CD4-positive, alpha-beta memory T cell (primary cell): ENCODE data around the gene PDILT. TPM values are rescaled to one million over a fixed set of nuclear protein-coding genes. Genes with fewer than 3 reads are reported as not detected.

Source experiments
- CTCF ChIA-PET: fragments of 350-600 bp; sonication (Branson Sonifier 250); formaldehyde crosslinking; loops from one replicate; lab custom pipeline; 2021; ENCODE audit warnings: inconsistent platforms; ENCODE audit not compliant: partially characterized antibody; lab: Charles Lee
- POLR2A ChIA-PET: fragments of 350-600 bp; sonication (Branson Sonifier 250); formaldehyde crosslinking; loops from one replicate; lab custom pipeline; 2021; ENCODE audit not compliant: partially characterized antibody; lab: Charles Lee
- DNase-seq, 5 donors: peaks; one replicate each; pipeline versions ENCODE4 v3.0.0 to v3.0.0-alpha.2; 2020 to 2022; ENCODE audit warnings: mixed read lengths in 1 of 5
- H3K27ac ChIP-seq: one replicate; pipeline ENCODE4 v1.7.0; 2013; ENCODE audit warnings: low read depth, low read length
- H3K27me3 ChIP-seq: 2 replicates; pipeline ENCODE4 v1.7.0; 2013; ENCODE audit warnings: mild to moderate bottlenecking, low read length, moderate library complexity; ENCODE audit not compliant: insufficient read depth
- H3K36me3 ChIP-seq: 2 replicates; pipeline ENCODE4 v1.7.0; 2013; ENCODE audit warnings: mild to moderate bottlenecking, low read length, moderate library complexity; ENCODE audit not compliant: insufficient read depth
- H3K4me1 ChIP-seq: 2 replicates; pipeline ENCODE4 v1.7.0; 2013; ENCODE audit warnings: mild to moderate bottlenecking, low read length, moderate library complexity; ENCODE audit not compliant: insufficient read depth
- H3K4me3 ChIP-seq, 2 donors: one replicate each; pipeline ENCODE4 v1.7.0; 2013; ENCODE audit warnings: low read length in 2 of 2, mild to moderate bottlenecking in 1 of 2
- H3K9me3 ChIP-seq, 2 donors: one replicate each; pipeline ENCODE4 v1.7.0; 2013; ENCODE audit warnings: low read length in 2 of 2, control low read depth in 1 of 2; ENCODE audit not compliant: control insufficient read depth in 1 of 2
- H3K27ac Mint-ChIP-seq, 7 donors: one replicate each; pipeline ENCODE4 v1.8.0; 2020 to 2021; ENCODE audit warnings: mixed read lengths in 7 of 7, mild to moderate bottlenecking in 6 of 7, inconsistent platforms in 3 of 7, moderate library complexity in 3 of 7
- H3K27me3 Mint-ChIP-seq, 2 donors: one replicate each; pipeline ENCODE4 v1.8.0; 2020 to 2021; ENCODE audit warnings: mixed read lengths in 2 of 2
- H3K36me3 Mint-ChIP-seq, 2 donors: one replicate each; pipeline ENCODE4 v1.8.0; 2020 to 2021; ENCODE audit warnings: mixed read lengths in 2 of 2, inconsistent platforms in 1 of 2, mild to moderate bottlenecking in 1 of 2
- H3K4me1 Mint-ChIP-seq, 4 donors: one replicate each; pipeline ENCODE4 v1.8.0; 2020 to 2021; ENCODE audit warnings: mixed read lengths in 4 of 4, mild to moderate bottlenecking in 1 of 4
- H3K4me3 Mint-ChIP-seq, 8 donors: one replicate each; pipeline ENCODE4 v1.8.0; 2020 to 2021; ENCODE audit warnings: mixed read lengths in 8 of 8, mild to moderate bottlenecking in 7 of 8, moderate library complexity in 6 of 8, inconsistent platforms in 3 of 8
- H3K9me3 Mint-ChIP-seq, 8 donors: one replicate each; pipeline ENCODE4 v1.8.0; 2020 to 2021; ENCODE audit warnings: mixed read lengths in 8 of 8, mild to moderate bottlenecking in 5 of 8, inconsistent platforms in 3 of 8, moderate library complexity in 1 of 8
- intact Hi-C: fragments of 100-400 bp; cut with micrococcal nuclease; formaldehyde crosslinking; loops from one replicate; pipeline ENCODE4 v1.15.1; 2023
- polyA plus RNA-seq, 2 donors: library from polyadenylated mRNA; unstranded; fragments of 300-500 nt; fragmentation: Illumina TruSeq; gene quantifications; one replicate each; pipeline ENCODE4 v1.2.3, GENCODE V29; 2021
- total RNA-seq, 2 experiments: library from RNA; stranded (reverse); gene quantifications; one replicate each; pipeline ENCODE4 v1.2.3, GENCODE V29; 2021

The PDILT gene
- total and polyA plus RNA-seq, 4 experiments from 2014 or later: not detected

GRCh38 chr16:20344611-20345010 lies 59.9 kb downstream of the PDILT start:
- Histone ChIP-seq H3K9me3 (no peaks in the 10 kb centered on the region), H3K4me3 (no peak overlapping the region), H3K27me3 (no peaks in the 10 kb centered on the region), H3K27ac (no peak overlapping the region), H3K36me3 (no peaks in the 10 kb centered on the region), H3K4me1 (no peaks in the 10 kb centered on the region)
- Mint-ChIP-seq H3K36me3 (no peaks in the 10 kb centered on the region), H3K27me3 (no peaks in the 10 kb centered on the region), H3K4me3 (no peak overlapping the region), H3K9me3 (no peaks in the 10 kb centered on the region), H3K4me1 (no peaks in the 10 kb centered on the region), H3K27ac (no peak overlapping the region)
- no peak for DNase-seq
- ChIA-PET CTCF (interaction anchor here (1.6 kb wide), 1 partner anchor 40 kb away, joined by 4 read pairs; no protein-coding TSS in a partner anchor), POLR2A (no interaction called here)
- intact Hi-C loops: no loop called here

- no peaks in the 10 kb centered on the region for H3K9me3 ChIP-seq
- H3K27ac ChIP-seq: no peak overlapping the region
- no peaks in the 10 kb centered on the region for H3K4me1 ChIP-seq
- Mint-ChIP-seq H3K27me3 (peaks cover 2 to 3% of the 10 kb centered on the region in 2 donors), H3K4me1 (no peaks in the 10 kb centered on the region), H3K27ac (no peak overlapping the region), H3K4me3 (no peak overlapping the region), H3K36me3 (no peaks in the 10 kb centered on the region), H3K9me3 (no peaks in the 10 kb centered on the region)
- H3K36me3 ChIP-seq: no peaks in the 10 kb centered on the region
- H3K4me3 ChIP-seq: no peak overlapping the region
- POLR2A ChIA-PET: no interaction called here
- H3K27me3 ChIP-seq: no peaks in the 10 kb centered on the region
- CTCF ChIA-PET: no interaction called here
- DNase-seq: no peak
- intact Hi-C loops: no loop called here
Observed at GRCh38 chr16:20339744-20340143, 64.8 kb downstream of the PDILT start.

GRCh38 chr16:20336955-20337354 lies 67.6 kb downstream of the PDILT start:
- no peaks in the 10 kb centered on the region for H3K9me3 Mint-ChIP-seq
- POLR2A ChIA-PET: no interaction called here
- H3K27ac ChIP-seq: no peak overlapping the region

GRCh38 chr16:20334396-20334795 lies 70.1 kb downstream of the PDILT start:
- ChIA-PET CTCF (interaction anchor here (1.4 kb wide), 1 partner anchor 9 kb away, joined by 3 read pairs; no protein-coding TSS in a partner anchor), POLR2A (no interaction called here)
- DNase-seq: no peak
- no peak overlapping the region for H3K4me3 ChIP-seq
- peaks cover 0 to 4% (median 0%) of the 10 kb centered on the region in 8 donors for H3K9me3 Mint-ChIP-seq
- H3K36me3 ChIP-seq: no peaks in the 10 kb centered on the region
- no peaks in the 10 kb centered on the region for H3K4me1 Mint-ChIP-seq
- H3K4me1 ChIP-seq: no peaks in the 10 kb centered on the region
- no peak overlapping the region for H3K27ac Mint-ChIP-seq
- no peak overlapping the region for H3K27ac ChIP-seq
- H3K4me3 Mint-ChIP-seq: no peak overlapping the region
- H3K27me3 Mint-ChIP-seq: peaks cover 2 to 3% of the 10 kb centered on the region in 2 donors
- intact Hi-C loops: no loop called here
- H3K36me3 Mint-ChIP-seq: no peaks in the 10 kb centered on the region
- H3K9me3 ChIP-seq: no peaks in the 10 kb centered on the region
- H3K27me3 ChIP-seq: no peaks in the 10 kb centered on the region

More at GRCh38 chr16:20336955-20337354, 67.6 kb downstream of the PDILT start:
- DNase-seq: no peak
- intact Hi-C loops: no loop called here
- Mint-ChIP-seq H3K27ac (no peak overlapping the region), H3K4me3 (no peak overlapping the region), H3K36me3 (no peaks in the 10 kb centered on the region), H3K4me1 (no peaks in the 10 kb centered on the region), H3K27me3 (peaks cover 2 to 3% of the 10 kb centered on the region in 2 donors)
- H3K9me3 ChIP-seq: no peaks in the 10 kb centered on the region
- CTCF ChIA-PET: interaction anchor here (0.9 kb wide), 1 partner anchor 49 kb away, joined by 3 read pairs; no protein-coding TSS in a partner anchor
- H3K27me3 ChIP-seq: no peaks in the 10 kb centered on the region
- no peaks in the 10 kb centered on the region for H3K4me1 ChIP-seq
- no peak overlapping the region for H3K4me3 ChIP-seq
- H3K36me3 ChIP-seq: no peaks in the 10 kb centered on the region

- intact Hi-C loops: no loop called here
Observed at GRCh38 chr16:20333120-20333519, 71.4 kb downstream of the PDILT start.

GRCh38 chr16:20332411-20332810 lies 72.1 kb downstream of the PDILT start:
- no peak overlapping the region for H3K4me3 Mint-ChIP-seq
- ChIA-PET POLR2A (no interaction called here), CTCF (no interaction called here)
- intact Hi-C loops: no loop called here
- no peaks in the 10 kb centered on the region for H3K36me3 Mint-ChIP-seq
- no peaks in the 10 kb centered on the region for H3K36me3 ChIP-seq
- no peak overlapping the region for H3K27ac Mint-ChIP-seq
- no peak overlapping the region for H3K4me3 ChIP-seq
- peaks cover 0 to 4% (median 0%) of the 10 kb centered on the region in 8 donors for H3K9me3 Mint-ChIP-seq
- H3K9me3 ChIP-seq: no peaks in the 10 kb centered on the region
- no peaks in the 10 kb centered on the region for H3K4me1 Mint-ChIP-seq
- H3K27me3 ChIP-seq: no peaks in the 10 kb centered on the region
- peaks cover 2 to 3% of the 10 kb centered on the region in 2 donors for H3K27me3 Mint-ChIP-seq
- H3K4me1 ChIP-seq: no peaks in the 10 kb centered on the region
- H3K27ac ChIP-seq: no peak overlapping the region
- DNase-seq: no peak

More at GRCh38 chr16:20333120-20333519, 71.4 kb downstream of the PDILT start:
- no peak overlapping the region for H3K4me3 Mint-ChIP-seq
- H3K9me3 Mint-ChIP-seq: peaks cover 0 to 4% (median 0%) of the 10 kb centered on the region in 8 donors
- no peaks in the 10 kb centered on the region for H3K36me3 ChIP-seq
- CTCF ChIA-PET: no interaction called here
- no peak overlapping the region for H3K4me3 ChIP-seq
- no peaks in the 10 kb centered on the region for H3K27me3 ChIP-seq
- H3K9me3 ChIP-seq: no peaks in the 10 kb centered on the region
- no peaks in the 10 kb centered on the region for H3K36me3 Mint-ChIP-seq
- peaks cover 2 to 3% of the 10 kb centered on the region in 2 donors for H3K27me3 Mint-ChIP-seq
- no peak overlapping the region for H3K27ac ChIP-seq
- DNase-seq: no peak
- no peaks in the 10 kb centered on the region for H3K4me1 ChIP-seq
- POLR2A ChIA-PET: no interaction called here
- H3K27ac Mint-ChIP-seq: no peak overlapping the region
- no peaks in the 10 kb centered on the region for H3K4me1 Mint-ChIP-seq

- no peaks in the 10 kb centered on the region for H3K4me1 ChIP-seq
- no peak overlapping the region for H3K27ac ChIP-seq
- Mint-ChIP-seq H3K27me3 (peaks cover 2 to 3% of the 10 kb centered on the region in 2 donors), H3K4me3 (no peak overlapping the region), H3K4me1 (no peaks in the 10 kb centered on the region), H3K9me3 (peaks cover 0 to 4% (median 0%) of the 10 kb centered on the region in 8 donors), H3K27ac (no peak overlapping the region), H3K36me3 (no peaks in the 10 kb centered on the region)
- POLR2A ChIA-PET: no interaction called here
- H3K4me3 ChIP-seq: no peak overlapping the region
- intact Hi-C loops: no loop called here
- no peaks in the 10 kb centered on the region for H3K9me3 ChIP-seq
- no peaks in the 10 kb centered on the region for H3K36me3 ChIP-seq
- CTCF ChIA-PET: no interaction called here
- no peak for DNase-seq
- no peaks in the 10 kb centered on the region for H3K27me3 ChIP-seq
Observed at GRCh38 chr16:20331635-20332034, 72.9 kb downstream of the PDILT start.
